ENCODE data around the gene GRB7.
"Not testable (repeated sequence)": the region's sequence is repeated elsewhere in the genome, so short reads cannot be mapped to it uniquely, and the experiment has no call there.

The GRB7 gene

DNA sequence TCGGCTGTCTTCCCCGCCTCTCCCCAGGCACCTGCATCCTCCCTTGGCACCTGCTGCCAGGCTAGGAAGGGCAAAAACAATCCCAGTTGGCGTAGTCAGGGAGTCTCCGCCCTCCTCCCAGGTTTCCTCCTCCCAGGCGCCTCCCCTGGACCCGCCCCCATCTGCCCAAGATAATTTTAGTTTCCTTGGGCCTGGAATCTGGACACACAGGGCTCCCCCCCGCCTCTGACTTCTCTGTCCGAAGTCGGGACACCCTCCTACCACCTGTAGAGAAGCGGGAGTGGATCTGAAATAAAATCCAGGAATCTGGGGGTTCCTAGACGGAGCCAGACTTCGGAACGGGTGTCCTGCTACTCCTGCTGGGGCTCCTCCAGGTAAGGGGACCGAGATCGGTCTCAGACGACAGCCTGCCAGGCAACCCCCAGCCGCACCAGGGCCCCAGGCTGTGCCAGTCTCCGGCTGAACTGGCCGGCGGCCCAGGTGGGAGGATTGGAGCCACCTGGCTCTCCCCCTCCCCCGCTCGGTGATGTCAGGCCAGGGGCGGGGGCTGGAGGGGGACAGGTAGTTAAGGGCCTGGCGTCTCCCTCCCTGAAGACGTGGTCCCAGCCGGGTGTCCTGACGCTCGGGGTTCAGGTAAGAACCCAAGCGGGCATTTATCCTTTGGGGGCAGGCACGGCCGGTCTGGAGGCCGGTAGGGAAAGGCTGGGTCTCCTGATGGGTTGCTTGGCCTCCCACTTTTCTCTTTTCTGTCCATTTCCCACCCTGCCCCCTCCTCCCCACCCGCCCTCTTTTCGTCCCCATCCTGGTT, at the start of gene GRB7:
Gene GRB7 (plus strand): TSS at position 179 of the 808 bp plus-strand sequence. CDS start 4,364 bp downstream, outside the sequence.
- DNase-seq = no peak

DNA sequence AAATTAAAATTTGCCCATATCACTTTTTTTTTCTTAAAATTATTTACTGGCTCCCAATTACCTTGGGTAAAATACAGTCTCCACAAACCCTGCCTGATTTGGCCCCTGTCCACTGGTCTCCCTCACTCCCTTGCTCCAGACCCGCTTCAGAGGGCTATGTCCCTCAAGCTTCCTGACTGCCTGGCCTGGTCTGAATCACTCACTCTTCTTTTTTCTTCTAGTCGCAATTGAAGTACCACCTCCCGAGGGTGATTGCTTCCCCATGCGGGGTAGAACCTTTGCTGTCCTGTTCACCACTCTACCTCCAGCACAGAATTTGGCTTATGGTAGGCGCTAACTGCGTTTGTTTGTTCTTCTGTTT, 49.3 kb upstream of the GRB7 start:
- no peak for DNase-seq

DNA sequence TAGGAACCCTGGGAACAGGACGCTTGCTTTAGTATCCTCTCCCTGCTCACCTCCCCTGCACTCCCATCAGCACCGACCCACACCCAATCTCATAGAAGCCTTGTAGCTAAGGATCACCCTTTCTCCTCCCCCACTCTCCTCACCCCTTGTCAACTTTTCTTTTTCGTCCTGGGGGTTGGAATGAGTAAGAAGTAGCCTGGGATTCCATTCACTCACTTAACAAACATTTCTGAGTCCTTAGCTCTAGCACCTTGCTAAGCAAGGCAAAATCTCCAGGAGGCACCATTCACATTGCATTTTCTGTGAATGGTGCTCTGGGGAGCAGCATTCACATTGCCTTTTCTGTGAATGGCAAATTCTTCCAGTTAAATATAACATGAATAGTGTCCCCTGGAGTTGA, 48.8 kb upstream of the GRB7 start:
- DNase-seq = no peak

DNA sequence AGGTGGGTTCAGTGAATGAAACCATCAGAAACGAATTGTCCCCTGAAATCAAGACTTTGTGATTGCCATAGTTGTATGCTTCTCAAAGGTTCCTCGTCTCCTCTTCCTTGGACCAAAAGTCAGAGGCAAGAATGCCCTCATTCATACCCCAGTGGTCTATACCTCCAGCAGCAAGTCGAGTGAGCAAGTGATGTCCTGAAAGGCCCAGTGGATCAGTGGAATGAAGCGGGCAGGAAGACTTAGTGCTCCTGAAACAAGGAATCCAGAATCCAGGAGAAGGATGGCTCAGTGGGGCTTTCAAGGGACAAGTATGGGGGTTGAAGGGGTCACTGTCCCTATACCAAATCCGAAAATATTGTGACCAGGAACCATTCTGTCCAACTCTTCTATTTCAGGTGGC, 43.1 kb upstream of the GRB7 start:
- no peak for DNase-seq

DNA sequence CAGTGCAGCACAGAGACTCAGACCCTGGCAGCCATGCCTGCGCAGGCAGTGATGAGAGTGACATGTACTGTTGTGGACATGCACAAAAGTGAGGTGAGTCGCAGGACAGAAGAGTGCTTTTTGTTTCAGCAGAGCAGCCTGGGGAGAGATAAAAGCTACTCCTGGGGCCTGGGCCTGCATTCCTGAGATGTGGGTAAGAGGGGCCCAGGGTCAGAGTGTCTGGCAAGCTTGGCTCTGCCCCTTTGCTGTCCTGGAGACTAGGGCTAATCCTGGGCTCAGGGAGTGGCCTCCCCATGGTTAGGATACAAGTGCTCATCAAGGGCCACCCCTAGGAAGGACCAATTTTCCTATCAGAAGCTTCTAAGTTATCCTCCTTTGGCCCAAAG, 42.7 kb upstream of the GRB7 start:
- DNase-seq = no peak

DNA sequence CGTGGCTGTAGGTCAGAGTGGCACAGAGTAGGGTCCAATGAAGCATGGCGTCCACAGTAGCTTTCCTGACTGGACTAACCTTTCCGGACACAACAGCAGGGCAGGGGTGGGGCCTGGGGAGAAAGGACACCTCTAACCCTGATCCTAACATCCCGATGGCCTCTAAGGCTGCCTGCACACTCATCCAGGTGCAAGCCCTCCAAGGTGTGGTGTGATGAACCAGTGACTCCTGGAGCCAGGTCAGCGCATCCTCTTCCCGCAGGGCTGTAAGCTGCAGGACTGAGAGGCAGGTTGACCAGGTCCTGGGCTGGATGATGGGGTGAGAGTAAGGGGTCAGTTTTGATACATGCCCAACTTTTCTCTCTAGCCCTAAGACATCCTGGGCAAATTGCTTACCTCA, 41.0 kb upstream of the GRB7 start:
- DNase-seq = no peak

DNA sequence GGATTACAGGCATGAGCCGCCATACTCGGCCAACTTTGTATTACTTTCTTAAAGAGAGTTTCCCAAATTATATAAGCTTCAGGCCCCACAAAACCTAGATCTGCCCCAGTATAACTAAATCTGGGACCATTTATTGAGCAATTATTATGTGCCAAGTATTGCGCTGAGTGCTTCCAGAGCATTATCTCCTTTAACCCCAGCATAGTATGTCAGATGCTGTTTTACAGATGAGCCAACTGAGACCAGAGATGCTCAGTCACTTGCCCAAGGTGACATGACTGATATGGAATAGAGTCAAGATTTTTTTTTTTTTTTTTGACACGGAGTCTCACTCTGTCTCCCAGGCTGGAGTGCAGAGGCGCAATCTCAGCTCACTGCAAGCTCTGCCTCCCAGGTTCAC, 39.8 kb upstream of the GRB7 start:
- no peak for DNase-seq

DNA sequence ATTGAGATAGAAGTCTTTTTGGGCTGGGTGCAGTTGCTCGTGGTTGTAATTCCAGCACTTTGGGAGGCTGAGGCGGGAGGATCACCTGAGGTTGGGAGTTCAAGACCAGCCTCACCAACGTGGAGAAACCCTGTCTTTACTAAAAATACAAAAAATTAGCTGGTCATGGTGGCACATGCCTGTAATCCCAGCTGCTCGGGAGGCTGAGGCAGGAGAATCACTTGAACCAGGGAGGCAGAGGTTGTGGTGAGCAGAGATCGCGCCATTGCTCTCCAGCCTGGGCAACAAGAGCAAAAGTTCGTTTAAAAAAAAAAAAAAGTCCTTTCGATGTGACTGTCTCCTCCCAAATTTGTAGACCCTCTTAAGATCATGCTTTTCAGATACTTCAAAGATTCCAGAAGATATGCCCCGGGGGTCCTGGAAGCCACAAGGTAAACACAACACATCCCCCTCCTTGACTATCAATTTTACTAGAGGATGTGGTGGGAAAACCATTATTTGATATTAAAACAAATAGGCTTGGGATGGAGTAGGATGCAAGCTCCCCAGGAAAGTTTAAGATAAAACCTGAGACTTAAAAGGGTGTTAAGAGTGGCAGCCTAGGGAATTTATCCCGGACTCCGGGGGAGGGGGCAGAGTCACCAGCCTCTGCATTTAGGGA, 38.5 kb upstream of the GRB7 start:
- not testable (repeated sequence) for DNase-seq

DNA sequence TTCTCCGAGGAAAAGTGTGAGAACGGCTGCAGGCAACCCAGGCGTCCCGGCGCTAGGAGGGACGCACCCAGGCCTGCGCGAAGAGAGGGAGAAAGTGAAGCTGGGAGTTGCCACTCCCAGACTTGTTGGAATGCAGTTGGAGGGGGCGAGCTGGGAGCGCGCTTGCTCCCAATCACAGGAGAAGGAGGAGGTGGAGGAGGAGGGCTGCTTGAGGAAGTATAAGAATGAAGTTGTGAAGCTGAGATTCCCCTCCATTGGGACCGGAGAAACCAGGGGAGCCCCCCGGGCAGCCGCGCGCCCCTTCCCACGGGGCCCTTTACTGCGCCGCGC, 38.0 kb upstream of the GRB7 start, which contains the start of gene ERBB2:
Gene ERBB2 (plus strand): TSS at position 247 of the 330 bp plus-strand sequence. CDS start 175 bp downstream, outside the sequence.
- DNase-seq = no peak

DNA sequence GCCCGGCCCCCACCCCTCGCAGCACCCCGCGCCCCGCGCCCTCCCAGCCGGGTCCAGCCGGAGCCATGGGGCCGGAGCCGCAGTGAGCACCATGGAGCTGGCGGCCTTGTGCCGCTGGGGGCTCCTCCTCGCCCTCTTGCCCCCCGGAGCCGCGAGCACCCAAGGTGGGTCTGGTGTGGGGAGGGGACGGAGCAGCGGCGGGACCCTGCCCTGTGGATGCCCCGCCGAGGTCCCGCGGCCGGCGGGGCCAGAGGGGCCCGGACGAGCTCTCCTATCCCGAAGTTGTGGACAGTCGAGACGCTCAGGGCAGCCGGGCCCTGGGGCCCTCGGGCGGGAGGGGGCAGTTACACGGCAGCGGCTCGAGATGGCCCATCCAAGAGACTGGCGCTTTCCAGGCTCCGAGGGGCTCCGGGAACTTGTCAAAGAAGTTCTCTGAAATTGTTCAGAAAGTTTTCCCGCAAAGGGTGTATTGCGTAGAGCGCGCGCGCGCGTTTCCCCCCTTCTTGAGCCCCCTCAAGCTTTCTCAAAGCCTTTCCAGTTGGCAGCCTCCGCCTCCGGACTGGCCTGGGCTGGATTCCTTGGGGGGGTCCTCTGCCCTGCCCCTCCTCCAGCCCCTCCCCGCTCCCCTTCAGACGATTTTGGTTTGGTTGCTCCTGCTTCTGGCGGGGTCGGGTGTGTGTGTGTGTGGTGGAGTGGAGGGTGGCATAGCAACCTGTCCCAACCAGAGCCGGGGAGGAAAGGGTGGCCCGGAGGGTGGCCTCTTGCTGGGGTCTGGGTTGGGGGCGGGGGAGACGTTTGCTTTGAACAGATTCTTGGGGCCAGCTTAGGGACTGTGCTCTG, 37.4 kb upstream of the GRB7 start:
- DNase-seq = no peak

DNA sequence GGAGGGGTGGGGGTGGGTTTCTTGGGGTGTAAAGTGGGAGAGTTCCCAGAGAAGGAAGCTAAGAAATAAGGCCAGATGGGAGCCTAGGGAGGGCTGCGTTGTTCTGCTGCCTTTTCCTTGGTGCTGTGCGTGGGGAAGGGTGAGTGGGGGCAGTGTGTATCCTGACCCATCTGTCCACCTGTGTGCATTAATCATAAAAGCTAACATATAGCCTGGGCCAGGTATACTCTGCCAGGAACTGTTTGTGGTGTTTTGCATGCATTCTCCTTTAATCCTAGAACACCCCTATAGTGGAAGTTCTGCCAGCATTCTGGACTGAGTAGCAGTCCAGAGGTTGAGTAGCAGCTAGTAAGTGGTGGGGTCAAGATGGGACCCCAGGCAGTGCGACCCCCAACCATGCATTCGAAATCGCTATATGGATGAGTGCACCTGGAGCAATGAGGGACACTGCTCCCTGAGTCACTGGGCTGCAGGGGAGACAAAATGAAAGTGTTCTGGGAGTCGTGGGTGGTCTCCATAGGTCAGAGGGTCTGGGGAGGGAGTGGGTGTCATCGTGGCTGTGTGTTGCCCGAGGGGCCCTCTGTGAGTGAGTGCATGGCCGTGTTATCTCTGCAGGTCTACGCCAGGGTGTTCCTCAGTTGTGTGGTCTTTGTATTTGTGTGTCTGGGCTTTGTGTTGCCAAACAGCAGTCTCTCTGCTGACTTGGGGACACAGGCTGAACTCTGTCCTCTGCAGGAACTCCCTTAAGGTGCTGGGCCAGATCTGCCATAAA, 36.5 kb upstream of the GRB7 start:
- DNase-seq = no peak

DNA sequence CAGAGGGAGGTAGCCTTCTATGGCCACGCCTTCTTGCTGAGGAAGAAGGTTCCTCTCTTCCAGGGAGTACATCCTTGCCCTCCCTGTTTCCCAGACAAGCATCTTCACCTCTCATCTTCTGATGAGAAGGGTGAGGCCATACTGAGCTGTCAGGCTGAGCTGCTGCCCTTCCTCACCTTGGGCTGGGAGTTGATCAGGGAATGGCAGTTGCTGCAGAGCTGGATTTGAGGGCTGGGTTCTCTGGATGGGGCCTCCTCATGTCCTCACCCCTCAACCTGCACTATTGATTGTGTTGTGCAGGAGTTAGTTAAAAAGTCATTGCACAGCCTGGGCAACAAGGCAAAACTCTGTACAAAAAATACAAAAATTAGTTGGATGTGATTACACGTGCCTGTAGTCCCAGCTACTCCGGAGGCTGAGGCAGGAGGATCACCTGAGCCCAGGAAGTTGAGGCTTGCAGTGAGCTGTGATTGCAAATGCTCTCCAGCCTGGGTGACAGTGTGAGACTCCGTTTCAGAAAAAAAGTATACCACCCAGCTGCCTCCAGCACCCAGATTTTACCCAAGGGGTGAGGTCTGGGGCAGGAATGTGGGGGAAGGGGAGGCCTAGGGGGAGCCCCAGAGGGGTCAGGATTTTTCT, 35.8 kb upstream of the GRB7 start:
- DNase-seq = no peak

DNA sequence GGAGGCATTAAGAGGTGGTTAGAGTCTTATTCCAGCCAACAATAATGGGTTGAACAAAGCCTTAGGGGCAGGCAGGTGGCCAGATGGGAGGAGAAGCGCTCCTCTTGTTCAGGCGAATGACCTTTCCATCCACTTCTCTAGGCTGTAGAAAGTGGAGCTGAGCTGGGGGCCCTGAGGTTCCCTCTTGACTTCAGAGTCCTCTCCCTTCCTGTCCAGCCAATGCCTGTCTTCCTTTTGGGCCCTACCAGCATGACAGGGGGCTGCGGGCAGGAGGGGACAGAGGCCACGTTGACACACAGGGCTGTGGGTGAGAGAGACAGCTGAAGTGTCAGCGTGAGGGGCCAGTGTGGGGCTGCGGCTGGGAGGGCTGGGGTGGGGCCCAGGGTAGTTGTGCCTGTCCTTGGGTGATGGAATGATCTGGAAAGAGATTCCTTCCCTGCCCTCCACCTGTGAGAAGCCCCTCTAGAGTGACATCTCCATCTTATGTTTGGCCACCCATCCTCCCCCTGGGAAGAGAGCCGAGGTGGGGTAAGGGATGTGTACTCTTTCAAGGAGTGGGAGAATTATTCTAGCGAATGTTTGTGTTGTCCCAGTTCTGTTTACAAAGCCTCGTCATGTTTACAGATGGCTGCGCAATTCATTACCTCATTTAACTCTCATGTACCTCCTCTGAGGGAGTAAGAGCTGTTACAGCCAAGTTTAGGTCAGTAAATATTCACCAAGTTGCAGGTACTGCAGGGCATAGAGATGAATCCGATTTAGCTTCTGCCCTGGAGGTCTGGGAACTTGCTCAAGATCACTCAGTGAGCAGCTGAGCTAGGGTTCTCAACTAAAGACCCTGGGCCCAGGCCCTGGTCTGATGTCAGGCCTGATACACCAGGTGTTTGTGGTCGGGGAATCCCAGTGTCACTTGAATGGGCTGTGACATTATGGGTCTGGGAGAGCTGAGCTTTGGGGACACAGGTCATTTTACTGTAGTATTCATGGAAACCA, 34.5 kb upstream of the GRB7 start:
- no peak for DNase-seq

DNA sequence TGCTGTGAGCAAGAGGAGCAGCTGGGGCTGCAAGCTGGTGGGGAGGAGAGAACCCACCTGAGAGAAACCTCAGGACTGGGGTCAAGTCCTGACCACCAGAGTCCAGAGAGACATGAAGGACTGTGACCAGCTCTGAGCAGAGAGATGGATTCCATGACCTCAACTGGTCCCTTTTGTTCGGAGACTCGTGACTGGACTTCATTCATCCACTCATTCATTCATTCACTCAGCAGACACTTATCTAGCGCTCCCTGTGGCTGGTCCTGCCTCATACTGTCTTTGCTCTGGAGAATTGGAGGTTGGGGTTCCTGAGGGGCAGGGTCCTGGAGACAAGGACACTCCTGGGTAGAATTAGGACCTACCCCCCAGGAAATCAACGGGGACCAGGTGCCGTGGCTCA, 33.8 kb upstream of the GRB7 start:
- no peak for DNase-seq

DNA sequence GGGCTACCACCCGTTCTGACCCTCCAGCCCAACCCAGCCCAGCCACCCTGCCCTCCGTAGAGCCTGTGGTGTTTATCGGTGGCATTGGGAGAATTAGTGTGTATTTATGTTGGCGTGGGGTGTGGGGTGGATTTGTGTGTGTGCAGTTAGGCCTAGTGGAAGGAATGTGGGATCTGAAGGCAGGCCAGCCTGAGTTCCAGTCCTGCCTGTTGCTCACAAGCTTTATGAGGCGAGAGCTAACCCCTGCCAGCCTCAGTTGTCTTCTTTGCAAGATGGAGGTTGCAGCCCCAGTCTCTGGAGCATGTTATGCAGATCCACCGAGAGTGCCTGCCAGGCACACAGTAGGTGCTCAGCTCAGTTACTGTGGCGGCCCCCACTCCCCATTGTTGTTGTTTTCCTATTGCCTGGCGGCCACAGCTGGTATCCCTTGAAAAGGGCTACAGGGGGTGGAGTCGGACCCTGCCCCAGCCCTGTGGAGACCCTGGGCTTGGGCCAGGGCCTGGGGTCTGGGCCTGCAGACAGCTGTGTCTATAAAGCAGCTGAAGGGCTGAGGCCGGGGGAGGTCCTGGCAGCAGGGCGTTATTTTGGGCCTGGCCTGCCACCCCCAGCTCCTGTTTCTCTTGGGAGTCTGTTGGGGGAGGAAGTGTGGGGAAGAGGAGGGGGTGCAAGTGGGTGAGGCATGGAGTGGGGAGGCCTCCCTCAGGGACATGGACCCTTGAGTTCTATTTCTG, 32.8 kb upstream of the GRB7 start:
- DNase-seq = no peak

DNA sequence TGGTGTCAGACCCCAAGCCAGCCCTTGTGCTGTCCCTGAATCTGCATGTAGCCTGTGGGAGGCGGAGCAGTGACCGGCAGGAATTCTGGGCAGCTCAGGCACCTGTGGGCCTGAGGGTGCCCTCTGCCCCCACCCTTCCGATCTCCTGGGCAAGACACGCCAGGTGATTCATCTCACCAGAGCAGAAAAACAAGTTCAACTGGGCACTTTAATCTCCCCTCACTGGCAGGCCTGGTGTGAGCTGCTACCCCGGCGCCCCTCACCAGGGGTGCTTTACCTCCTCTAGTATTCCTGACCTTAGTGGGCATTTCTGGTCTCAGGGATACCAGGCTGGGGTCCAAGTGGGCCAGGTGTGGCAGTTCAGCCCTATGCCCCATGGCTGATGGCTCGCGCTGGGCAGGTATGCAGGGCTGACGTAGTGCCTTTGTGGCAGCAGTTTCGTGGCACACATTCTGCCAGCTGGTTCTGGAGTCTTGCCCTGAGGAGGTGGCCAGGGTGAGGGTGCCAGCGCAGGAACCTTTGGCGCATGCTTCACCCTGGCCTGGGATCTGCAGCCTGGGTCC, 31.9 kb upstream of the GRB7 start:
- DNase-seq = no peak

DNA sequence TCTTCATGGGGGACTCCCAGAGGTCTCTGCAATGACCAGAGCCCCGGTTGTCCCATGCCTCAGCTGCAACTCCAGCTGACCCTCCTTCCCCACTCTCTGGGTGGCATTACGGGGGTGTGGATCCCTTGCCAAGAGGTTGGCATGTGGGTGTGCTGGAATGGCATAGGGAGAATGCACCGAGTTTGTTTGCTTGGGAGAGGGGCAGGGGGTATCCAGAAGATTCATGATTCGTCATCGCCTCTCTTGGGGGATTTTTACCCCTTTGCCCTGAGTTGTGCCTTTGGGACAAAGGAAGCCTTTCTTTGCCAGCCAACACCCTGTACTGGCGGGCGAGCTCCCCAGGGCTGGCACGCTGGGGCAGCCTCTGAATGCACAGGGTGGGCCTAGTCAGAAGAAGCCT, 31.4 kb upstream of the GRB7 start:
- no peak for DNase-seq

DNA sequence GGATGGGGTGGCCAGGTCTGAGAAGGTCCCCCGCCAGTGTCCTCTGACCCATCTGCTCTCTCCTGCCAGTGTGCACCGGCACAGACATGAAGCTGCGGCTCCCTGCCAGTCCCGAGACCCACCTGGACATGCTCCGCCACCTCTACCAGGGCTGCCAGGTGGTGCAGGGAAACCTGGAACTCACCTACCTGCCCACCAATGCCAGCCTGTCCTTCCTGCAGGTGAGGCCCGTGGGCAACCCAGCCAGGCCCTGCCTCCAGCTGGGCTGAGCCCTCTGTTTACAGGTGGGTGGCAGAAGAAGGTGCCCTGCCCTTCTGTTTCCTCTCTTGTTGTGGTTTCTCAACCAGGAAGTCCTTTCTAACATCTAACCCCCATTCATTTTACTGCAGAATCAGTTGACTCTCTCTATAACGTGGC, 30.8 kb upstream of the GRB7 start:
- DNase-seq = no peak

DNA sequence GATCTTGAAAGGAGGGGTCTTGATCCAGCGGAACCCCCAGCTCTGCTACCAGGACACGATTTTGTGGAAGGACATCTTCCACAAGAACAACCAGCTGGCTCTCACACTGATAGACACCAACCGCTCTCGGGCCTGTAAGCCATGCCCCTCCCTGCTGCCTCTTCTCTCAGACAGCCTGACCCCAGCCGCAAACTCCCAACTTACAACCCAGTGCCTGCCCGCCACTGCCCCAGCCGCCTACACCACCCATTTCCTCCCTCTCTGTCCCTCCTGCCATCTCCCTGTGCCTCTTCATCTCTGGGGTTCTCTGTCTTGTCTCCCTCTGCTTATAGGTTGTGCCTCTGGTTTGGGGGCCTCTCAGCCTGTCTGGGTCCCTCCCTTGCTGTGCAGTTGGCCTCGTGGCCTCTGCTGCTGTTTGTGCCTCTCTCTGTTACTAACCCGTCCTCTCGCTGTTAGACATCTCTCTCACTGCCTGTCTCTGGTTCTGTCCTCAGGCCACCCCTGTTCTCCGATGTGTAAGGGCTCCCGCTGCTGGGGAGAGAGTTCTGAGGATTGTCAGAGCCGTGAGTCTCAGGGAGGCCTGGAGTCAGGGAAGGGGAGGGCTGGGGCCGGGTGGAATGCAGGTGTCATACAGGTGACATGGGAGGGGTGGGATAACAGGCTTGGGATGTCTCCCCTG, 28.3 kb upstream of the GRB7 start:
- DNase-seq = no peak
